IPS DF 4.7 (cell line): ENCODE data around the gene LARGE1.

ENCODE experiments used
- DNase-seq: peaks from one replicate; pipeline ENCODE4 v3.0.0-alpha.2; 2013; ENCODE audit warnings: low spot score; ENCODE audit errors: extremely low read depth

Gene LARGE1

DNA sequence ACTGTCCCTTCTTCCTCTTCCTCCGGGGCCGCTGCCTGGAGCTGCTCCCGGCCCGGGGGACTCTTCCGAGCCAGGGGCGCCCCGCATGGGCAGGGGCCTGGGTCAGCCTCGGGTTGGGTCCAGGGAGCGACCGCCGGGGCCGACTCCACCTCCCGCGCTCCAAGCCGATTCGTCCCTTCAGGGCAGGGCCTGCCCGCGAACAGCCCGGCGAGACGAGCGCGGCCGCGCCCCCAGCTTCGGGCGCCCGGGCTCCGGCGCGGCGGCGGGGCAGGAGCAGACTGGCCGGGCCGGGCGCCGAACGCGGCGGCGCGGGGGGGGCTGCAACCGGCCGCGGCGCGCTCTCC, at the start of gene LARGE1:
TSS of gene LARGE1 (minus strand) at position 280 of the 344 bp plus-strand sequence.
- DNase-seq = no peak

DNA sequence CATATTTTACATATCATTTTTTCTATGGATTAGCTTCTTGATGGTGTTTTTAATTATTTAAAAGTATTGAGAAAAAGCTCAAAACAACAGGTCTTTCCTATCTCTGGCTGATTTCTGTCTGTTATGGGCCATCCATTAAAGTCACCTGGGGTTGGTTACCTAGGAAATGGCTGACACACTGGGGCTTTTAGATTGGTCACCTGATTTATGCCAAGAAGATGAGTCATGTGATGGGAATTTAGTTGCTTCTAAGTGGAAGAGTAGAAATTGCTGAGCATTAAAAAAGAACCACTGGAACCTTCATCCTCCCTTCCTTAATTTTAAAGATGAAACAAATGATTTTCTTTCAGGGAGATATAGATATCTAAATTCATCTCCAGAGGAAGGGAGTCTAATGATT, 48.8 kb upstream of the LARGE1 start:
- DNase-seq = no peak

DNA sequence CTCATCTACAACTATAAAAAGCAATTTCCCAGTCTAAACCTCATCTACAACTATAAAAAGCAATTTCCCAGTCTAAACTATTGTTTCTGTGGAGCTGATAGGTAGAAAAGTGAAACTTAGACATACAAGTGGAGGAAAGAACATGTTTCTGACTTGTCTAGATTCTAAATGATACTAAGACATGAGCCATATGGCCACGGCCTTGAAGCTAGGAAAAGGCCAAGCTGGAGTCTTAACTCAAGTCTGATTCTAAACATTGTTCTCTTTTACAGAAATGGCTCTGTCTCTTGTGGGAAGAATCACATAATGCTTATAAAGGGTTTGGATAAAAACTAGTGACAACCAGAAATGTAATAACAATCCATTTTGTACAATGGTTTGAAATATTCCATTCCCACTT, 43.8 kb upstream of the LARGE1 start:
- no peak for DNase-seq

DNA sequence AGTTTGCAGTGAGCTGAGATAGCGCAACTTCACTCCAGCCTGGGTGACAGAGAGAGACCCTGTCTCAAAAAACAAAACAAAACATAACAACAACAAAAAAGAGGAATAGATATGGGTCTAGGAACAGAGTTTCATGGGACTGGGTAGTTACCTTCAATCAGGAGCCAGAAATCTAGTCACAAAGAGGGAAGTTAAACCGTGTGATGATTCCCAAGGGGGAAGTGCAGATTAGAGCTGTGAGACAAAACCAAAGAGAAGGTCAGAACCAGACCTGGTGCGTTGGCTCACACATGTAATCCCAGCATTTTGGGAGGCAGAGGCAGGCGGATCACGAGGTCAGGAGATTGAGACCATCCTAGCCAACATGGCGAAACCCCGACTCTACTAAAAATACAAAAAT, 42.1 kb upstream of the LARGE1 start:
- DNase-seq = no peak

GRCh38 chr22:33958741-33959140, 38.5 kb upstream of the LARGE1 start:
- DNase-seq = no peak

DNA sequence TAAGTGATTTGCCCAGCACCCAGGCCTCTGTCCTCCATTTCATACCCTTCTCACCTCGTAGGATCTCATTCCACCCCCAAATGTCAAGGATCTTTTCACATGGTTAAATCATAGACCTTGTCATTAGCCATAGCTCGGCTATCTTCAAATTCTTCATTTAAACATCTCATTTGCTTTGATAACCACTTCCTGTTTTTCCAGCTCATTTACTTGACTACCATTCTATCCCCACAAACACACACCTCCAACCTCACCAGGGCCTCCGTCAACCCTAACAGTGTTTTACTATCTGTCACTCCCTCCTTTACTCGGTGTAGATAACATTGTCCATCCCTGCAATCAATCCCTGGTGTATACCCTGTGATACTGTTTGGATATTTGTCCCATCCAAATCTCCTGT, 36.8 kb upstream of the LARGE1 start:
- no peak for DNase-seq

- no peak for DNase-seq
Measured at GRCh38 chr22:33952776-33953175, 32.5 kb upstream of the LARGE1 start.

- no peak for DNase-seq
Measured at GRCh38 chr22:33940741-33941140, 20.5 kb upstream of the LARGE1 start.

DNA sequence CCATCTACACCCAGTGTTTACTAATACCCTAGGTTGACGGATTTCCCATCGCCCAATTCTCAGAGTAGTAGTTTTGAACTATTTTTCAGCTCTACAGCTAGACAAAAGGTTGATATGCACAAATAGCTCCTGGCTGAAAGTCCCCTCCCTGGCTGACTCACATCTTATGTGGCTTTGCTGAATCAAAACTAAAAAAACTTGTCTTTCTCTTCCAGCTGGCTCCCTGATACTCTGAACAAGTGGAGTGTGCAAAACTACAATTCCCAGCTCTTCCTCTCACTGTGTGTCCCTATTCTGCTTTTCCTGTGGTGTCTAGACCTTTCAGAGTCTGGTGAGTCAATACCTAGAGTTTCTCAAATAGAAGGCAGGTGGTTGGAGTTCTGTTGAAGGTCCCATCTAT, 12.7 kb upstream of the LARGE1 start:
- no peak for DNase-seq

DNA sequence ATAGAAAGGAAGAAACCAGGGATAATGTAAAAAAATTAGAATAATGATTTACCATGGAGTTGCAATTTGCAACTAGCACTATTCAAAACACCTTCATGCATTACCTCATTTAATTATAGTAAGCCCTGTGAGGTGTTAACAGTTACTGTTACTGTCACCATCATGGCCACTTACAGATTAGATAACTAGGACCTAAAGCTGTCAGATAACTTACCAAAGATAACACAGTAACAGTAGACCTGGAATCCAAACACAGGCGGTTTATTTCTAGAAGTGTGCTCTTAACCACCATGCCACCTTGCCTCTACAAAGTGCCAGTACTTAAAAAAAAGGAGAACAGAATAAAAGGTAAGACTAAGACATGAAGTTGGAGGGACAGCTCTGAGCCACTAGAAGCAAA, 11.1 kb upstream of the LARGE1 start:
- DNase-seq = no peak

GRCh38 chr22:33927752-33928151, 7.5 kb upstream of the LARGE1 start:
- no peak for DNase-seq

DNA sequence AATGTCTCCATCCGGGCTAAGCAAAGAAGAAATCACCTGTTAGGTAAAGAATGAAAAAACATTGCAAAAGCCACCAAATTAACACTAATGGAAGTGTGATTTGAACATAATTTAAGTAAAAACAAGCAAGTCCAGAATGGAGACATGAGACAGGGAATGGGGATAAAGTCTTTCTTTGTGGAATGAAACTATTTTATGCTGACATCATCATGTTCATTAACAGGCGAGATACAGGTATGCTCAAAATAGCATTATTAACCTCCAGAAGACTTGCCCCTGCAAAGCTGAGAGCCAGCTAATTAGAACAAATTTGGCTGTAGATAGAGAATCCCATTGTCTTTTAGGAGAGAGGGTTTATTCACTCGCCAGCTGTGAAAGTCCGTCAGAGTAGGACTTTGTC, 4.9 kb upstream of the LARGE1 start:
- DNase-seq = no peak

GRCh38 chr22:33923660-33924246, 3.5 kb upstream of the LARGE1 start:
- DNase-seq = peak; percentile 74

DNA sequence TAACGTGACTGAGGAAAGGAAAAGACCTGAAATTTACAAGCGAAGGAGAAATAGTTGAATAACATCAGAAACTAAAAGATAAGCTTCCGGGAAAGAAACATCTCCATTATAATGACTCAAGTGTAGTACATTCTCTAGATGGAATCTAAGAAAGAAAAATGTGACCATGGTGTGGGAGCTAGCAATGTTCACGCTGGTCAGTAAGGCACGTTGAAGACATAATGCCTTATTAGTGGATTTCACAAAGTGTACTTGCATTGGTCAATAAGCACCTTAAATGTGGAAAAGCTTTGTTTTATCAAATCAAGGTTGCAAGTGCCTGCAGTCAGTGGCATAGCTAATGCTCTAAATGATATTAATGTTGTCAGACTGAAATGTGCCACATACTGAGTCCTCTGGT, 2.8 kb upstream of the LARGE1 start:
- DNase-seq = no peak

- DNase-seq = no peak
Measured at GRCh38 chr22:33922349-33922681, 2.0 kb upstream of the LARGE1 start.

GRCh38 chr22:33921525-33922348, 1.5 kb upstream of the LARGE1 start:
- no peak for DNase-seq

- DNase-seq = no peak
Measured at GRCh38 chr22:33920927-33921524, 750 bp upstream of the LARGE1 start.

DNA sequence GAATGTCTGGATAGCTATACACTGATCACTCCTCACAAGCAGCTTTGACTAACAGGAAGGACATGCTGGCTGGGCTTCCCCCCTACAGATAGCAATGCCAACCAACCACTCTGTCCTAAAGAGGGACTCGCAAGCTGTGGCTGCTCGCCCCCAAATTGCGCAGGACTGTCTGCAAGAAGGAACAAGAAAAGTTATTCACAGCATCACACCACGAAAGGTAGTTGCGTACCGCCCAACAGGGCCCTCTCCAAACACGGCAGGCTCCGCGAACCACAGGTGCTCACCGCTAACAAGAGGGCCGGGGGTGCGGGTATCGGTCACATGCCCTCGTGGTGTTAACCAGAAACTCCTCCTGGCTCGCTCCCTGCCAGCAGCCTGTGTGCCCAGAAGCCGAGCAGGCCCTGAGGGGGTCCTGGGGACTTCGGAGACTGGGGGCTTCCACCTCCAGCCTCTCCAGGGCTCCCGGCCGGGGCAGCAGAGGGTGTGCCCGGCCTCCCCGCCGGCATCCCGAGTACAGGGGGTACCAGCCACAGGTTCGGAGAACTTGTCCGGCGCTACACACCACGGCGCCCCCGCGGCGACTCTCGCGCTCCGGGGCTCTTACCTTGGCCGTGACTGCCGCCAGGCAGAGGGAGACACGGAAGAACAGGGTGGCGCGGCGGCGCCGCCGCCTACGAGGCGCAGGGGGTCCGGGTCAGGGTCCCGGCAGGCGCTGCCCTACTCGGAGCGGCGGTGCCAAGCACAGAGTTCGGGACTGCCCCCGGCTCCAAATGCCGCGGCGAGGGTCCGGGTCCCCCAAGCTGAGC, 682 bp downstream of the LARGE1 start:
- no peak for DNase-seq

DNA sequence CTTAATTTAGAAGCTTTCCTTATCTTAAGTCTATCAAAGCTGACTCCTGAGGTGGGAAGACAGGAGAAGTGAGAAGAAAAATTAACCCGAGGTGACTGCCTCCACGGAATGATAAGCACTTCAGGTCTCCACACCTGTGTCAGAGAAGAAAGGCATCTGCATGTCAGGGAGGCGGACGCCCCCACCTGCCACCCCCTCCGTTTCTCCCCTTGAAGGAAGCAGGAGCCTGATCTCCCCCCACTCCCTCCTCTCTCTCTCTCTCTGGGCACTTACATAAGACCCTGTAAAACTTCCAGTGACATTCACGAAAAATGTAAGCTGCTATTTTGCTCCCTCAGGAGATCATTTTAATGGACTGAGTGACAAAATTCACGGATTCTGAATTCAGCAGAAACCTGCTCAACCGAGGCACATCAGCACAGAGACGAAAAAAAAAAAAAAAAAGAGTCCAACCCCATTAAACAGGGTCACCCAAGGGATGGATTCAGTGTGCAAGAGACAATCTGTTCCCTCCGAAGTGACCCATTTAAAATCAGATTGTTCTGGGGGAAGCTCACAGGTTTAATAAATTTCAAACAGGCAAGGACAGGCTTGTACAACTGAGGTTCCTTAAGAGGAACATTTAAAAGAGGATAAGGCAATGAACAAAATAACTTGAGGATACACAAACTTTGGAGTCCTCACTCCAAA, 1.5 kb downstream of the LARGE1 start:
- no peak for DNase-seq

DNA sequence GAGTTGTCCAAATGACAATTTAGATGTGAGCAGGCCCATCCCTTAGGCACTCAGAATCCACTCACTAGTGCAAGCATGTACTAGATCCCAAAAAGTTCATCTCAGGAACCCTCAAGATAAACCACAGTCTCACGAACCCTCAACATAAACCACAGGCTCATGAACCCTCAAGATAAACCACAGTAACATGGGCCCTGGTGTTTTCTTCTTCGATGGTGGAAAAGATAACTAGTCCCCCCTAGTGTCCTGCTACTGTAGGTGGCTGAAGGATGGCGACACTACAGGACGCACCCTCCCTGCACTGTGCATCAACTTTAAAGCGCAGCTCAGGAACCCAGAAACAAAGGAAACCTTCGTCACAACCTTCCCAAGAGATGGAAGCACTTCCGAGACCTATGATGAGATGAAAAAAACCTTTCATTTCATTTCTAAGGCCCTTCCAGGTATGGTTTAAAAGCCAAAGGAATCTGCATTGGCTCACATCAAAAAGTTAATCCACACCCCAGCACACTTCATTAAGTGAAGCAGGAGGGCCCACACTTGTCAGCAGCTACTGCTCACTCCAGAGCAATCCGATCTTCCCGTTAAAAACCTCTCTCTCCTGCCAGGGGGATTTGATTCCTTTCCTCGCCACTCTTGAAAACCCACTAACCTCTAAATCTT, 2.4 kb downstream of the LARGE1 start:
- no peak for DNase-seq

- no peak for DNase-seq
Measured at GRCh38 chr22:33914699-33915098, 5.6 kb downstream of the LARGE1 start.
